SK-N-SH (cell line): Measurements from ENCODE around the gene SGO2.

Experiments used
- EP300 ChIP-seq, 2 experiments: IDR thresholded peaks; 2 replicates each; pipeline versions ENCODE4 v1.4.0 to v1.6.1; 2012; ENCODE audit warnings: borderline replicate concordance in 1 of 2, low read depth in 1 of 2, low read length in 1 of 2
- EZH2phosphoT487 ChIP-seq: fragments of 200-600 bp; sonication (generic); IDR thresholded peaks from 2 replicates; pipeline ENCODE4 v1.6.1; 2017; ENCODE audit warnings: low read depth, mixed run types, mild to moderate bottlenecking, antibody characterized with exemption, moderate library complexity, borderline replicate concordance
- POLR2AphosphoS5 ChIP-seq: IDR thresholded peaks from 2 replicates; pipeline ENCODE4 v1.6.1; 2012; ENCODE audit warnings: low read depth, low read length
- RFX5 ChIP-seq: IDR thresholded peaks from 2 replicates; pipeline ENCODE4 v1.6.1; 2012; ENCODE audit warnings: mild to moderate bottlenecking, improper control_type of control experiment, low read length
- TAF1 ChIP-seq: IDR thresholded peaks from 2 replicates; pipeline ENCODE4 v1.6.1; 2012; ENCODE audit warnings: low read depth, mild to moderate bottlenecking, low read length, moderate library complexity, borderline replicate concordance
- TF ChIP-seq, protein P1 (sequence below): fragments of 200-600 bp; sonication (generic); IDR thresholded peaks from 2 replicates; pipeline ENCODE4 v1.6.1; 2017; ENCODE audit warnings: antibody characterized with exemption, mild to moderate bottlenecking, moderate library complexity
- TF ChIP-seq, protein P2 (sequence below): IDR thresholded peaks from 2 replicates; pipeline ENCODE4 v1.4.0; 2012; ENCODE audit warnings: low read depth

DNA sequence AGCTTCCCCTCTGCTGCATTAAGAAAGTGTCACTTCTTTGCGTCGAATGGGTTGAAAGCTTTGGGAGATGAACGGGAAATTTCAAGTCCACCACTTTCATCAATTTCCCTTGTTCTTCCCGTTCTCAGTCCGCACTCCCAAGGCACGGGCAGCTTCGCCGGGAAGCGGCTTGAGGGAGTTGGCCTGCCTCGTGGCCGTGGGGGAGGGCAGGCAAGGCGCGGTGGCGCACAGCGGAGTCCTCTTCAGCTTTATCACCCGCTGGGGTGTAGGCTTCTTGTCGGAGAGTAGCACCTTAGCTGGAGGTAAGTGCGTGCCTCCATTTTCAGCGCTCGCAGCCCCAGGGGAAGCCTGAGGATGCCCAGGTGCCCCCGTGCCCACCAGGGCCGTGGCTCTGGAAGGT lies 36.0 kb upstream of the SGO2 start:
- TF ChIP-seq EZH2phosphoT487 (no peak), TAF1 (no peak), POLR2AphosphoS5 (no peak), EP300 (IDR thresholded peaks at IDR 0.05; ENCODE audit: borderline replicate concordance in 1 of 2, low read depth in 1 of 2, low read length in 1 of 2) (no peak), RFX5 (no peak)
- TF ChIP-seq, protein P1, sequence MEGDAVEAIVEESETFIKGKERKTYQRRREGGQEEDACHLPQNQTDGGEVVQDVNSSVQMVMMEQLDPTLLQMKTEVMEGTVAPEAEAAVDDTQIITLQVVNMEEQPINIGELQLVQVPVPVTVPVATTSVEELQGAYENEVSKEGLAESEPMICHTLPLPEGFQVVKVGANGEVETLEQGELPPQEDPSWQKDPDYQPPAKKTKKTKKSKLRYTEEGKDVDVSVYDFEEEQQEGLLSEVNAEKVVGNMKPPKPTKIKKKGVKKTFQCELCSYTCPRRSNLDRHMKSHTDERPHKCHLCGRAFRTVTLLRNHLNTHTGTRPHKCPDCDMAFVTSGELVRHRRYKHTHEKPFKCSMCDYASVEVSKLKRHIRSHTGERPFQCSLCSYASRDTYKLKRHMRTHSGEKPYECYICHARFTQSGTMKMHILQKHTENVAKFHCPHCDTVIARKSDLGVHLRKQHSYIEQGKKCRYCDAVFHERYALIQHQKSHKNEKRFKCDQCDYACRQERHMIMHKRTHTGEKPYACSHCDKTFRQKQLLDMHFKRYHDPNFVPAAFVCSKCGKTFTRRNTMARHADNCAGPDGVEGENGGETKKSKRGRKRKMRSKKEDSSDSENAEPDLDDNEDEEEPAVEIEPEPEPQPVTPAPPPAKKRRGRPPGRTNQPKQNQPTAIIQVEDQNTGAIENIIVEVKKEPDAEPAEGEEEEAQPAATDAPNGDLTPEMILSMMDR, result no peak
- TF ChIP-seq, protein P2, sequence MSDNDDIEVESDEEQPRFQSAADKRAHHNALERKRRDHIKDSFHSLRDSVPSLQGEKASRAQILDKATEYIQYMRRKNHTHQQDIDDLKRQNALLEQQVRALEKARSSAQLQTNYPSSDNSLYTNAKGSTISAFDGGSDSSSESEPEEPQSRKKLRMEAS, result no peak
